Measurements from ENCODE around the gene HNRNPF.

DNA sequence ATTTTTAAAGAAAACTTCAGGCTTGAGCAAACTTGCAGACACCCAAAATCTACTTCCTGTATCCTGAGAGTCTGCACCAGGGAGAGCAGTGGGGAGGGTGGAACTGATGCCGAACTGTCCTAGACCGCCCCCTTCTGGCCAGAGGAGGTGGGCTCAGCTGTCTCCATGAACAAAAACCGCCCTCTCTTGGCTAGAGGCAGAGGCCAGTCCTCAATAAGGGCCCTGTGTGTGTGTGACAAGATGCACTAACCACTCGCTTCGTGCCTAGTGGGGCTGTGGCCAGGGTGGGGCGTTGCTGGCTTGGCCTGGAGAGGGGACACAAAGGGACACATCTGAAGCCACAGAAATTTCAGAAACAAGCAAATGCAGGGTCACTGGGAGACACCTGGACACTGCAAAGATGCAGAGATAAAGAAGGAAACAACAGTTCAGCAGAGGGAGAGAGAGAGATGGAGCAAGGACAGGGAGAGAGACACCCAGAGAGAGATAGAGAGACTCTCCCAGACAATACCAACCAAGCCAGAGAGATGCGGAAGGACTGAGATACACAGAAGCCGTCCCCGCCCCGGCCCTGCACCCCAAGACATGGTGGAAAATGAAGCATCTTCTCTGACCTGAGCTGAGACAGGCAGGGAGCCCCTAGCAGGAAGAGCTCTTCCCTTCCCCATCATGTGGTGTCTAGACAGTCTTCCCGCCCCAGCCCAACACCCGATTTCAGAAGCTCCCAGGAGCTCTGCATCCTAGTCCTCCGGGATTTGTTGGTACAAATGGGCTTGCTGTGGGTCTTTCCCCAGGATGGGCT, 60.3 kb downstream of the HNRNPF start:
- TF ChIP-seq POLR2A (IDR thresholded peaks at IDR 0.05): no peak
- TF ChIP-seq, protein P1, sequence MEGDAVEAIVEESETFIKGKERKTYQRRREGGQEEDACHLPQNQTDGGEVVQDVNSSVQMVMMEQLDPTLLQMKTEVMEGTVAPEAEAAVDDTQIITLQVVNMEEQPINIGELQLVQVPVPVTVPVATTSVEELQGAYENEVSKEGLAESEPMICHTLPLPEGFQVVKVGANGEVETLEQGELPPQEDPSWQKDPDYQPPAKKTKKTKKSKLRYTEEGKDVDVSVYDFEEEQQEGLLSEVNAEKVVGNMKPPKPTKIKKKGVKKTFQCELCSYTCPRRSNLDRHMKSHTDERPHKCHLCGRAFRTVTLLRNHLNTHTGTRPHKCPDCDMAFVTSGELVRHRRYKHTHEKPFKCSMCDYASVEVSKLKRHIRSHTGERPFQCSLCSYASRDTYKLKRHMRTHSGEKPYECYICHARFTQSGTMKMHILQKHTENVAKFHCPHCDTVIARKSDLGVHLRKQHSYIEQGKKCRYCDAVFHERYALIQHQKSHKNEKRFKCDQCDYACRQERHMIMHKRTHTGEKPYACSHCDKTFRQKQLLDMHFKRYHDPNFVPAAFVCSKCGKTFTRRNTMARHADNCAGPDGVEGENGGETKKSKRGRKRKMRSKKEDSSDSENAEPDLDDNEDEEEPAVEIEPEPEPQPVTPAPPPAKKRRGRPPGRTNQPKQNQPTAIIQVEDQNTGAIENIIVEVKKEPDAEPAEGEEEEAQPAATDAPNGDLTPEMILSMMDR (IDR thresholded peaks at IDR 0.05): peak; percentile 83 to 97 (median 94)

All from Peyer's patch (tissue), 4 donors.